CD14-positive monocyte (primary cell): ENCODE data around the gene FBXW7. TPM values are rescaled to one million over a fixed set of nuclear protein-coding genes. Genes with fewer than 3 reads are reported as not detected.

ENCODE experiments used
- DNase-seq, 3 donors: peaks; one replicate each; pipeline ENCODE4 v3.0.0-alpha.2; 2011 to 2022
- H2AFZ ChIP-seq: 2 replicates; pipeline ENCODE4 v1.6.0; 2012; ENCODE audit warnings: mild to moderate bottlenecking, low read depth, low read length, inconsistent platforms; ENCODE audit not compliant: insufficient read depth, poor library complexity, severe bottlenecking
- H3K27ac ChIP-seq, 2 donors: 1 replicate in 1 of 2; 2 replicates in 1 of 2; pipeline ENCODE4 v1.5.1; 2012 to 2013; ENCODE audit warnings: low read length in 2 of 2, control low read depth in 1 of 2, inconsistent platforms in 1 of 2, low read depth in 1 of 2, mild to moderate bottlenecking in 1 of 2
- H3K27me3 ChIP-seq, 2 donors: one replicate each; pipeline versions ENCODE4 v1.6.0 to v1.6.1; 2011 to 2013; ENCODE audit warnings: low read length in 2 of 2; ENCODE audit not compliant: control insufficient read depth in 2 of 2, insufficient read depth in 2 of 2
- H3K36me3 ChIP-seq, 2 donors: replicated peaks in 1 of 2; 1 replicate in 1 of 2; 2 replicates in 1 of 2; pipeline versions ENCODE4 v1.5.1 to v1.6.1; 2012 to 2013; ENCODE audit warnings: low read length in 2 of 2, control low read depth in 1 of 2, inconsistent platforms in 1 of 2, mild to moderate bottlenecking in 1 of 2; ENCODE audit not compliant: insufficient read depth in 2 of 2, control insufficient read depth in 1 of 2
- H3K4me1 ChIP-seq, 2 donors: 1 replicate in 1 of 2; 2 replicates in 1 of 2; pipeline versions ENCODE4 v1.5.1 to v1.6.1; 2012 to 2013; ENCODE audit warnings: low read length in 2 of 2, control low read depth in 1 of 2, inconsistent platforms in 1 of 2, mild to moderate bottlenecking in 1 of 2, moderate library complexity in 1 of 2; ENCODE audit not compliant: insufficient read depth in 2 of 2, control insufficient read depth in 1 of 2
- H3K4me2 ChIP-seq: replicated peaks from 2 replicates; pipeline ENCODE3; 2012; ENCODE audit warnings: low read length, moderate library complexity, mild to moderate bottlenecking; ENCODE audit not compliant: poor library complexity, severe bottlenecking; ENCODE audit errors: extremely low read depth
- H3K4me3 ChIP-seq, 3 experiments: fragments of 200-600 bp in 1 of 3; sonication (generic) in 1 of 3; replicated peaks in 1 of 3; 1 replicate in 2 of 3; 2 replicates in 1 of 3; pipeline ENCODE4 v1.5.1; 2011 to 2013; ENCODE audit warnings: low read length in 3 of 3, mild to moderate bottlenecking in 3 of 3, control low read depth in 2 of 3, low read depth in 2 of 3, inconsistent platforms in 1 of 3, moderate library complexity in 1 of 3
- H3K79me2 ChIP-seq: 2 replicates; pipeline ENCODE4 v1.6.0; 2012; ENCODE audit warnings: mild to moderate bottlenecking, control low read depth, inconsistent platforms, low read length, moderate library complexity; ENCODE audit not compliant: insufficient read depth
- H3K9ac ChIP-seq: 2 replicates; pipeline ENCODE4 v1.6.0; 2017; ENCODE audit warnings: low read length, mild to moderate bottlenecking; ENCODE audit not compliant: insufficient read depth, poor library complexity, severe bottlenecking
- H3K9me3 ChIP-seq, 2 donors: replicated peaks in 1 of 2; 1 replicate in 1 of 2; 2 replicates in 1 of 2; pipeline versions ENCODE4 v1.5.1 to v1.6.1; 2012 to 2013; ENCODE audit warnings: low read length in 2 of 2, control low read depth in 1 of 2; ENCODE audit not compliant: control insufficient read depth in 1 of 2, insufficient read depth in 1 of 2
- H4K20me1 ChIP-seq: 2 replicates; pipeline ENCODE4 v1.6.0; 2012; ENCODE audit warnings: mild to moderate bottlenecking, low read length, control low read depth, moderate library complexity; ENCODE audit not compliant: insufficient read depth
- H3K27ac Mint-ChIP-seq, 7 donors: one replicate each; pipeline ENCODE4 v1.8.0; 2020; ENCODE audit warnings: mild to moderate bottlenecking in 7 of 7, mixed read lengths in 7 of 7, moderate library complexity in 6 of 7, inconsistent platforms in 2 of 7
- H3K27me3 Mint-ChIP-seq, 3 donors: one replicate each; pipeline ENCODE4 v1.8.0; 2021 to 2022; ENCODE audit warnings: low read depth in 3 of 3, mild to moderate bottlenecking in 3 of 3, mixed read lengths in 3 of 3, moderate library complexity in 3 of 3, inconsistent platforms in 1 of 3
- H3K36me3 Mint-ChIP-seq, 2 donors: one replicate each; pipeline ENCODE4 v1.8.0; 2020; ENCODE audit warnings: mixed read lengths in 2 of 2, inconsistent platforms in 1 of 2, mild to moderate bottlenecking in 1 of 2
- H3K4me1 Mint-ChIP-seq: one replicate; pipeline ENCODE4 v1.8.0; 2020; ENCODE audit warnings: mild to moderate bottlenecking, mixed read lengths
- H3K4me3 Mint-ChIP-seq, 2 donors: one replicate each; pipeline ENCODE4 v1.8.0; 2020; ENCODE audit warnings: mild to moderate bottlenecking in 2 of 2, mixed read lengths in 2 of 2, moderate library complexity in 1 of 2
- H3K9me3 Mint-ChIP-seq, 7 donors: one replicate each; pipeline ENCODE4 v1.8.0; 2020 to 2022; ENCODE audit warnings: mixed read lengths in 7 of 7, mild to moderate bottlenecking in 6 of 7, moderate library complexity in 6 of 7, inconsistent platforms in 2 of 7
- CTCF ChIP-seq: fragments of 200-600 bp; IDR thresholded peaks from one replicate; pipeline ENCODE4 v1.8.0; 2022; ENCODE audit warnings: antibody characterized with exemption, mild to moderate bottlenecking
- intact Hi-C, 2 donors: fragments of 100-400 bp; cut with micrococcal nuclease; formaldehyde crosslinking; loops; one replicate each; pipeline versions ENCODE4 v1.15.0 to v1.15.1; 2023
- polyA plus RNA-seq, 3 donors: library from polyadenylated mRNA; depleted of rRNA in 1 of 3; unstranded in 2 of 3; stranded (reverse) in 1 of 3; fragments of 300-500 nt in 2 of 3; fragments of >200 nt in 1 of 3; fragmentation: Illumina TruSeq in 2 of 3; gene quantifications; 1 replicate in 2 of 3; 2 replicates in 1 of 3; pipeline ENCODE4 v1.2.3, GENCODE V29; 2012 to 2021

FBXW7 gene
- polyA plus RNA-seq, 3 donors: 25.1 to 44.9 (median 35.6) TPM

- Histone ChIP-seq H3K36me3 (peaks cover 0 to 19% of the 10 kb centered on the region in 2 donors), H3K4me2 (no peak overlapping the region), H3K4me3 (no peak overlapping the region), H3K79me2 (peaks cover 54% of the 10 kb centered on the region), H4K20me1 (peaks cover 81% of the 10 kb centered on the region), H3K27ac (no peak overlapping the region), H3K4me1 (peaks cover 2 to 8% of the 10 kb centered on the region in 2 donors), H3K9ac (no peak overlapping the region), H2AFZ (no peak overlapping the region), H3K27me3 (no peaks in the 10 kb centered on the region), H3K9me3 (no peaks in the 10 kb centered on the region)
- peaks cover 14 to 25% of the 10 kb centered on the region in 2 donors for H3K36me3 Mint-ChIP-seq
- no peak for DNase-seq
- peak overlapping the region in 3 of 7 donors; percentile 22 to 75 (median 52) for H3K27ac Mint-ChIP-seq
- no peak for TF ChIP-seq CTCF
- peaks cover 19% of the 10 kb centered on the region for H3K4me1 Mint-ChIP-seq
- no peaks in the 10 kb centered on the region for H3K9me3 Mint-ChIP-seq
- no peak overlapping the region for H3K4me3 Mint-ChIP-seq
- intact Hi-C loops: no loop called here
- no peaks in the 10 kb centered on the region for H3K27me3 Mint-ChIP-seq
These were observed 104.6 kb downstream of the FBXW7 start for GRCh38 chr4:152431291-152431690.

GRCh38 chr4:152430507-152430906, 105.4 kb downstream of the FBXW7 start:
- Mint-ChIP-seq H3K4me1 (peaks cover 21% of the 10 kb centered on the region), H3K36me3 (peaks cover 17 to 26% of the 10 kb centered on the region in 2 donors), H3K4me3 (no peak overlapping the region), H3K9me3 (no peaks in the 10 kb centered on the region), H3K27me3 (no peaks in the 10 kb centered on the region), H3K27ac (peak overlapping the region in 1 of 7 donors; percentile 29)
- Histone ChIP-seq H3K79me2 (peaks cover 56% of the 10 kb centered on the region), H3K4me2 (no peak overlapping the region), H3K27ac (no peak overlapping the region), H3K36me3 (peaks cover 0 to 19% of the 10 kb centered on the region in 2 donors), H3K27me3 (no peaks in the 10 kb centered on the region), H3K9me3 (no peaks in the 10 kb centered on the region), H3K4me1 (peaks cover 7 to 13% of the 10 kb centered on the region in 2 donors), H2AFZ (no peak overlapping the region), H4K20me1 (peaks cover 73% of the 10 kb centered on the region), H3K4me3 (no peak overlapping the region), H3K9ac (no peak overlapping the region)
- intact Hi-C loops: no loop called here
- TF ChIP-seq CTCF: no peak
- no peak for DNase-seq
